Medulla oblongata (tissue), 1 donor: ENCODE measurements around the gene PARD3B.

ENCODE experiments used
- DNase-seq: peaks from one replicate; pipeline ENCODE4 v3.0.0-alpha.2; 2015; ENCODE audit errors: extremely low spot score

PARD3B gene

GRCh38 chr2:205605638-205606304, 1060.5 kb downstream of the PARD3B start:
- DNase-seq = no peak

- no peak for DNase-seq
Observed at GRCh38 chr2:205607146-205607545, 1061.9 kb downstream of the PARD3B start.

- no peak for DNase-seq
Observed at GRCh38 chr2:205609113-205609512, 1063.8 kb downstream of the PARD3B start.

GRCh38 chr2:205610437-205610836, 1065.2 kb downstream of the PARD3B start:
- no peak for DNase-seq

GRCh38 chr2:205612636-205613035, 1067.4 kb downstream of the PARD3B start:
- no peak for DNase-seq

GRCh38 chr2:205613970-205614559, 1068.8 kb downstream of the PARD3B start:
- DNase-seq = no peak

- DNase-seq = no peak
Observed at GRCh38 chr2:205614965-205615364, 1069.7 kb downstream of the PARD3B start.

GRCh38 chr2:205617905-205618304, 1072.6 kb downstream of the PARD3B start:
- no peak for DNase-seq

GRCh38 chr2:205619600-205619999, 1074.3 kb downstream of the PARD3B start:
- DNase-seq = no peak

GRCh38 chr2:205627085-205627484, 1081.8 kb downstream of the PARD3B start:
- no peak for DNase-seq

GRCh38 chr2:205628422-205628821, 1083.1 kb downstream of the PARD3B start:
- DNase-seq = no peak

GRCh38 chr2:205629091-205629776, 1084.0 kb downstream of the PARD3B start:
- no peak for DNase-seq

- DNase-seq = no peak
Observed at GRCh38 chr2:205633994-205634393, 1088.7 kb downstream of the PARD3B start.

GRCh38 chr2:205636549-205637319, 1091.5 kb downstream of the PARD3B start:
- DNase-seq = no peak

- DNase-seq = no peak
Observed at GRCh38 chr2:205637320-205637602, 1092.0 kb downstream of the PARD3B start.

GRCh38 chr2:205637779-205638503, 1092.7 kb downstream of the PARD3B start:
- DNase-seq = no peak

- no peak for DNase-seq
Observed at GRCh38 chr2:205640716-205641115, 1095.4 kb downstream of the PARD3B start.

GRCh38 chr2:205642599-205643356, 1097.5 kb downstream of the PARD3B start:
- DNase-seq = no peak

- no peak for DNase-seq
Observed at GRCh38 chr2:205643391-205643885, 1098.2 kb downstream of the PARD3B start.

GRCh38 chr2:205644018-205644417, 1098.7 kb downstream of the PARD3B start:
- DNase-seq = no peak

GRCh38 chr2:205646680-205647079, 1101.4 kb downstream of the PARD3B start:
- peak; percentile 26 for DNase-seq
